T-cell (primary cell): ENCODE results near the gene BUD23. TPM values are rescaled to one million over a fixed set of nuclear protein-coding genes. Genes with fewer than 3 reads are reported as not detected.

Source experiments
- ATAC-seq, 4 experiments: fragments of 200-7000 bp in 3 of 4; fragments of 150-1000 bp in 1 of 4; cut with Tn5 transposase; replicated peaks in 1 of 4; 1 replicate in 3 of 4; 2 replicates in 1 of 4; pipeline ENCODE4 v1.10.0; 2021; ENCODE audit warnings: moderate library complexity in 3 of 4, mild to moderate bottlenecking in 2 of 4, moderate number of reproducible peaks in 1 of 4
- CTCF ChIA-PET, 2 donors: fragments of 300-600 bp; sonication (Branson Sonifier 250); formaldehyde crosslinking; loops; one replicate each; lab custom pipeline; 2022; ENCODE audit warnings: antibody characterized with exemption in 2 of 2; lab: Charles Lee
- POLR2A ChIA-PET, 2 donors: fragments of 300-600 bp; sonication (Branson Sonifier 250); formaldehyde crosslinking; loops; one replicate each; lab custom pipeline; 2022; ENCODE audit warnings: antibody characterized with exemption in 2 of 2; lab: Charles Lee
- DNase-seq, 35 experiments: peaks; one replicate each; pipeline versions ENCODE4 v3.0.0 to v3.0.0-alpha.2; 2013 to 2023
- H3K27ac ChIP-seq: one replicate; pipeline ENCODE4 v1.5.1; 2013; ENCODE audit warnings: low read length
- H3K27me3 ChIP-seq, 2 experiments: replicated peaks in 1 of 2; 1 replicate in 1 of 2; 2 replicates in 1 of 2; pipeline versions ENCODE4 v1.6.1 to v1.7.0; 2013; ENCODE audit warnings: low read length in 1 of 2, mixed read lengths in 1 of 2; ENCODE audit not compliant: control insufficient read depth in 2 of 2, insufficient read depth in 2 of 2; ENCODE audit errors: extremely low read depth in 1 of 2
- H3K36me3 ChIP-seq, 2 donors: 1 replicate in 1 of 2; 2 replicates in 1 of 2; pipeline versions ENCODE4 v1.6.1 to v1.7.0; 2013; ENCODE audit warnings: low read length in 1 of 2; ENCODE audit not compliant: control insufficient read depth in 2 of 2, insufficient read depth in 1 of 2; ENCODE audit errors: extremely low read depth in 1 of 2
- H3K4me1 ChIP-seq, 2 experiments: 1 replicate in 1 of 2; 2 replicates in 1 of 2; pipeline versions ENCODE4 v1.6.1 to v1.7.0; 2013; ENCODE audit warnings: low read length in 2 of 2, mixed read lengths in 1 of 2; ENCODE audit not compliant: insufficient read depth in 2 of 2, control insufficient read depth in 1 of 2; ENCODE audit errors: extremely low read depth in 1 of 2
- H3K4me3 ChIP-seq, 2 donors: 1 replicate in 1 of 2; 2 replicates in 1 of 2; pipeline versions ENCODE4 v1.5.1 to v1.7.0; 2013; ENCODE audit warnings: mild to moderate bottlenecking in 2 of 2, low read length in 1 of 2, moderate library complexity in 1 of 2; ENCODE audit not compliant: control insufficient read depth in 1 of 2; ENCODE audit errors: extremely low read depth in 1 of 2
- H3K9me3 ChIP-seq: 2 replicates; pipeline ENCODE4 v1.7.0; 2013
- H3K27ac Mint-ChIP-seq, 2 donors: one replicate each; pipeline ENCODE4 v1.8.0; 2020 to 2021; ENCODE audit warnings: mild to moderate bottlenecking in 2 of 2, mixed read lengths in 2 of 2
- H3K27me3 Mint-ChIP-seq, 2 donors: one replicate each; pipeline ENCODE4 v1.8.0; 2021 to 2022; ENCODE audit warnings: mixed read lengths in 2 of 2
- H3K36me3 Mint-ChIP-seq: one replicate; pipeline ENCODE4 v1.8.0; 2021; ENCODE audit warnings: mixed read lengths
- H3K4me1 Mint-ChIP-seq, 3 donors: one replicate each; pipeline ENCODE4 v1.8.0; 2020 to 2022; ENCODE audit warnings: mixed read lengths in 3 of 3, mild to moderate bottlenecking in 1 of 3
- H3K4me3 Mint-ChIP-seq, 3 donors: one replicate each; pipeline ENCODE4 v1.8.0; 2020 to 2022; ENCODE audit warnings: mild to moderate bottlenecking in 3 of 3, mixed read lengths in 3 of 3, moderate library complexity in 3 of 3
- H3K9me3 Mint-ChIP-seq, 3 donors: one replicate each; pipeline ENCODE4 v1.8.0; 2020 to 2022; ENCODE audit warnings: mixed read lengths in 3 of 3
- WGBS: methylation state at CpG from one replicate; pipeline ENCODE4 v1.1.5; 2013; ENCODE audit warnings: missing lambda C conversion rate; ENCODE audit not compliant: insufficient coverage; 5-methylcytosine and 5-hydroxymethylcytosine counted together
- total RNA-seq, 35 experiments: library from RNA in 6 of 35; stranded (reverse) in 6 of 35; fragments of 120-200 nt in 1 of 35; gene quantifications; one replicate each; pipeline versions ENCODE4 v1.2.1 to v1.2.4 and lab custom pipeline; 2013 to 2026

BUD23 gene
- total RNA-seq, 5 donors from 2014 or later (not counting 1 experiment from before 2014, with no cell fraction given) = 66.9 to 90.0 (median 71.2) TPM

DNA sequence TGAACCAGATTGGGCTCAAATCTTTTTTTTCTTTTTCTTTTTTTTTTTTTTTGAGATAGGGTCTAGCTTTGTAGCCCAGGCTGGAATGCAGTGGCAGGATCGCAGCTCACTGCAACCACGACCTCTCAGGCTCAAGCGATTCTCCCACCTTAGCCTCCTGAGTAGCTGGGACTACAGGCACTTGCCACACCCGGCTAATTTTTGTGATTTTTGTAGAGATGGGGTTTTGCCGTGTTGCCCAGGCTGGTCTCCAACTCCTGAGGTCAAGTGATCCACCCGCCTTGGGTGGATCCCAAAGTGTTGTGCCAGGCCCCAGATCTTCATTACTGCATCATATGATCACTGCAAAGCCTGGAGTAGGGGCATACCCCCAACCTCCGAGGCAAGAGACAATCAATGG, 2.9 kb upstream of the BUD23 start:
- WGBS = 96% methylated on average over 4 of the region's 7 CpGs
- H3K36me3 Mint-ChIP-seq = peaks cover 19% of the 10 kb centered on the region
- H3K4me3 Mint-ChIP-seq = peak overlapping the region; percentile 9 to 99 (median 94)
- Histone ChIP-seq H3K4me1 (peaks cover 13 to 45% of the 10 kb centered on the region in 2 experiments), H3K27ac (no peak overlapping the region), H3K36me3 (peaks cover 4 to 30% of the 10 kb centered on the region in 2 donors), H3K27me3 (no peaks in the 10 kb centered on the region), H3K9me3 (no peaks in the 10 kb centered on the region), H3K4me3 (no peak overlapping the region)
- H3K9me3 Mint-ChIP-seq = no peaks in the 10 kb centered on the region
- no peak for DNase-seq
- ChIA-PET POLR2A (interaction anchor here in 1 of 2 donors (0.6 kb wide), 1 partner anchor 16 kb away, joined by 3 read pairs; no protein-coding TSS in a partner anchor), CTCF (no interaction called here)
- no peaks in the 10 kb centered on the region for H3K27me3 Mint-ChIP-seq
- H3K4me1 Mint-ChIP-seq = peaks cover 28 to 42% (median 38%) of the 10 kb centered on the region in 3 donors
- H3K27ac Mint-ChIP-seq = no peak overlapping the region
- no peak for ATAC-seq

DNA sequence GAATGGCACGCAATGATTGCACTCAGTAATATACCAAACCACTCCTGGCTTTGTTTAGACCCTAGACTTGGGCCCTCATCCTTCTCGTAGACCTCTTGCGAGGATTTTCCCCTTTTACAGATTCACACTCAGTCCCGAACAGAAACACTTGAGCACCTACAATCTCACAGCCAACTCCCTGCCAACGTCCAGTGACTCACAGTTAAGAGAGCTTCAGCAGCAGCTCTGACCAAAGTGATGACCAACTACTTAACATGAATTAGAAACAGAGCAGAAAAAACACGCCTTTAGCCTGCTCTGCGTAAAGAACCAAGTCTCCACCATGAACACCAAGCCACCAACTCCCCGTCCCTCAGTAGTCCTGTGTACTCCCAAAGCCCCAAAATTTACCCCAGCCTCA, 2.4 kb upstream of the BUD23 start:
- ATAC-seq = no peak
- Mint-ChIP-seq H3K4me1 (peaks cover 28 to 43% (median 39%) of the 10 kb centered on the region in 3 donors), H3K4me3 (peak overlapping the region; percentile 94 to 99 (median 96)), H3K27ac (no peak overlapping the region), H3K36me3 (peaks cover 20% of the 10 kb centered on the region), H3K9me3 (no peaks in the 10 kb centered on the region), H3K27me3 (no peaks in the 10 kb centered on the region)
- Histone ChIP-seq H3K9me3 (no peaks in the 10 kb centered on the region), H3K36me3 (peaks cover 4 to 31% of the 10 kb centered on the region in 2 donors), H3K27me3 (no peaks in the 10 kb centered on the region), H3K4me1 (peaks cover 13 to 45% of the 10 kb centered on the region in 2 experiments), H3K27ac (no peak overlapping the region), H3K4me3 (no peak overlapping the region)
- ChIA-PET CTCF (no interaction called here), POLR2A (interaction anchor here in 1 of 2 donors (0.6 kb wide), 1 partner anchor 16 kb away, joined by 3 read pairs; no protein-coding TSS in a partner anchor)
- DNase-seq = no peak
- 80% methylated on average over 7 of the region's 8 CpGs for WGBS

DNA sequence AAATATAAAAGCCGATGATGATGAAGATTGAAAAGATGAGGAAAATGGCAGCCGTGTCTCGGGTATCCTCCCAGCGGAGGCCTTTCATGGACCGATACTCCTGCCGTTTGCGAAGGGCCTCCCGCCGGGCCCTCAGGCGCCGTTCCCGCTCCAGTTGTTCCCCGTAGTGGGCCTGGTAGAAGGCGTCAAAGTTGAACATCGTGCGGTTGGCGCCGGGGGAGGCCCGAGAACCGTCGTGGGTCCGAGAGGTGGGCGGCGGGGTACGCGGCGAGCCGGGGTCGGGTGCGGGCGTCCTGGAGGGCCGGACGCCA, 697 bp upstream of the BUD23 start:
- Histone ChIP-seq H3K27me3 (no peaks in the 10 kb centered on the region), H3K4me3 (peak overlapping the region; percentile 68 to 98), H3K4me1 (peaks cover 13 to 45% of the 10 kb centered on the region in 2 experiments), H3K9me3 (no peaks in the 10 kb centered on the region), H3K36me3 (peaks cover 7 to 44% of the 10 kb centered on the region in 2 donors), H3K27ac (peak overlapping the region; percentile 87)
- Mint-ChIP-seq H3K27ac (peak overlapping the region; percentile 58 to 90), H3K27me3 (no peaks in the 10 kb centered on the region), H3K4me3 (peak overlapping the region; percentile 94 to 99 (median 96)), H3K4me1 (peaks cover 28 to 46% (median 46%) of the 10 kb centered on the region in 3 donors), H3K9me3 (no peaks in the 10 kb centered on the region), H3K36me3 (peaks cover 27% of the 10 kb centered on the region)
- DNase-seq (no peak), ATAC-seq (no peak)
- 1% methylated on average over 32 of the region's 33 CpGs for WGBS
- CTCF ChIA-PET = no interaction called here
- POLR2A ChIA-PET = no interaction called here

DNA sequence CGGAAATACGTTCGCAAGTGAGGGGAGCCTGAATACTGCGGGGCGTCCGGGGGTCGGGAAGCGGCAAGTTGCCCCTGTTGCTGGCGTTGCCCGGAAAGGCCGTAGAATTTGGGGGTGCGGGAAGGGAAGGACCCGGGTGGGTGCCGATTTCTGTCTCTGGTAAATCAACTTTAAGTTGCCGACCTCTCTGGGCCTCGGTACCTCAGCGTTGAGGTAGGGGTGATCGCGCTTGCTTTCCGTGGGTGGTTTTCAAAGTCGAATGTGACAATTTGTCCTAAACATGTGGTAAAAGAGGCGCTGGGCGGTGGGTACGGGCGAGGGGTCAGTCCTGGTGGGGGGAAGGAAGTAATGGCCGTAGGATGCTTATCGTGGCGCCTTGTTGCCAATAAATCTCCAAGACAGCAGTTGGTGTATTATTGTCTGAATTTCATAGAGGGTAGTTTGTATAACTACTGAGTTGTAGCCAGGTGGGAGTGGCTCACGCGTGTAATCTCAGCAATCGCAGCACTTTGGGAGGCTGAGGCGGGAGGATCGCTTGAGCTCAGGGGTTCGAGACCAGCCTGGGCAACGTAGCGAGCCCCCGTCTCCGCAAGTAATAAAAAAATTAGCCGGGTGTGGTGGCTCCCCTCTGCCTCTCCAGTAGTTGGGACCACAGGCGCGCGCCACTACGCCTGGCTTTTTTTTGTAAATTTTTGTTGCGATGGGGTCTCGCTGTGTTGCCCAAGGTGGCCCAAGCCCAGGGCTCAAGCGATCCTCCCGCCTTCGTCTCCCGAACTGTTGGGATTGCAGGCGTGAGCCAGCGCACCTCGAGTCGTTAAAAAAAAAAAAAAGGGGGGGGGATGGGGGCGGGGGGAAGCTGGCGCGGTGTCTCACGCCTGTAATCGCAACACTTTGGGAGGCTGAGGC, 644 bp downstream of the BUD23 start:
- H3K4me1 ChIP-seq = peaks cover 13 to 45% of the 10 kb centered on the region in 2 experiments
- peak overlapping the region; percentile 90 to 94 for H3K27ac Mint-ChIP-seq
- peak; percentile 24 to 37 (median 31) for ATAC-seq
- peaks cover 22% of the 10 kb centered on the region for H3K36me3 Mint-ChIP-seq
- H3K27me3 ChIP-seq = no peaks in the 10 kb centered on the region
- H3K27ac ChIP-seq = peak overlapping the region; percentile 52
- 16% methylated on average over 44 of the region's 58 CpGs for WGBS
- peak overlapping the region; percentile 94 to 99 (median 96) for H3K4me3 Mint-ChIP-seq
- H3K4me1 Mint-ChIP-seq = peaks cover 28 to 50% (median 49%) of the 10 kb centered on the region in 3 donors
- no peaks in the 10 kb centered on the region for H3K9me3 ChIP-seq
- H3K36me3 ChIP-seq = peaks cover 13 to 42% of the 10 kb centered on the region in 2 donors
- no peaks in the 10 kb centered on the region for H3K9me3 Mint-ChIP-seq
- ChIA-PET POLR2A (interaction anchor here in 1 of 2 donors (0.5 kb wide), 1 partner anchor 106 kb away, joined by 3 read pairs; the partner anchor contains the start of gene TBL2), CTCF (no interaction called here)
- peak overlapping the region; percentile 68 to 98 for H3K4me3 ChIP-seq
- no peaks in the 10 kb centered on the region for H3K27me3 Mint-ChIP-seq
- peak in 1 of 35 experiments; percentile 16 for DNase-seq

DNA sequence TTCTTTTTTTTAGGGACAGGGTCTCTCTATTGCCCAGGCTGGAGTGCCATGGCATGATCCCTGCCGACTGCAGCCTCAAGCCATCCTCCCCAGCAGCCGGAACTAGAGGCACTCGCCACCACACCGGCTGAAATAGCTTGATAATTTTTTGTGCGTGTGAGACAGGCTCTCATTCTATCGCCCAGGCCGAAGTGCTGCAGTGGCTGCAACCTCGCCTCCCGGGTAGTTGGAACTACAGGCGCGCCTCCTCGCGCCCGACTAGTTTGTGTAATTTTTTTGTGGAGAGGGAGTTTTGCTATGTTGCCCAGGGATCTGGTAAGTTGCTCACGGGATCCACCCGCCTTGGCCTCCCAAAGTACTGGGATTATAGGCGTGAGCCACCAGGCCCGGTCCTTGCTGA, 1.9 kb downstream of the BUD23 start:
- Mint-ChIP-seq H3K36me3 (peaks cover 28% of the 10 kb centered on the region), H3K4me1 (peaks cover 34 to 52% (median 45%) of the 10 kb centered on the region in 3 donors), H3K27me3 (no peaks in the 10 kb centered on the region), H3K9me3 (no peaks in the 10 kb centered on the region), H3K27ac (no peak overlapping the region), H3K4me3 (peak overlapping the region; percentile 68 to 99 (median 94))
- POLR2A ChIA-PET = interaction anchor here (0.6 to 0.7 kb wide), 2 partner anchors 41 to 1034 kb away, joined by 3 read pairs; no protein-coding TSS in a partner anchor
- Histone ChIP-seq H3K4me1 (peaks cover 13 to 39% of the 10 kb centered on the region in 2 experiments), H3K27me3 (no peaks in the 10 kb centered on the region), H3K27ac (no peak overlapping the region), H3K36me3 (peaks cover 16 to 43% of the 10 kb centered on the region in 2 donors), H3K9me3 (no peaks in the 10 kb centered on the region), H3K4me3 (no peak overlapping the region)
- 96% methylated on average over 9 of the region's 18 CpGs for WGBS
- DNase-seq (no peak), ATAC-seq (no peak)
- CTCF ChIA-PET = no interaction called here

DNA sequence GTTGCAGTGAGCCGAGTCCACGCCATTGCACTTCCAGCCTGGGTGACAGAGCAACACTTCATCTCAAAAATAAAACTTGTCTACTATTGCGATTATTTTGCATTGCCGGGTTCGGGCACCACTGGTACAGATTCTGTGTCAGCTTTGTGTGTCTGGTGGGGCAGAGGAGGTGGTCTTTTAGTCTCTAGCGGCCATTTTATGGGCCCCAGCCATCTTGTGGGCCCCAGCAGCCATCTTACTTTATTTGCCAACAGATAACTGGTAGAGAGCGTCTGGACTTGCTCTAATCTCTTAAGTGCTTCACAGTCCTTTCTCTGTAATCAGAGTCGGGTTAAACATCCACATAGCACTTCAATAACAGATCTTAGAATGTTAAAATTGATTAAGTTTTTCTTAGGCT, 4.9 kb downstream of the BUD23 start:
- ChIA-PET POLR2A (no interaction called here), CTCF (no interaction called here)
- no peak overlapping the region for H3K4me3 ChIP-seq
- no peak overlapping the region for H3K27ac Mint-ChIP-seq
- no peak overlapping the region for H3K4me3 Mint-ChIP-seq
- H3K36me3 Mint-ChIP-seq = peaks cover 37% of the 10 kb centered on the region
- no peaks in the 10 kb centered on the region for H3K27me3 Mint-ChIP-seq
- H3K4me1 ChIP-seq = peaks cover 3 to 18% of the 10 kb centered on the region in 2 experiments
- H3K27ac ChIP-seq = no peak overlapping the region
- H3K9me3 Mint-ChIP-seq = no peaks in the 10 kb centered on the region
- H3K36me3 ChIP-seq = peaks cover 23 to 59% of the 10 kb centered on the region in 2 donors
- DNase-seq (no peak), ATAC-seq (no peak)
- no peaks in the 10 kb centered on the region for H3K27me3 ChIP-seq
- peaks cover 14 to 27% (median 25%) of the 10 kb centered on the region in 3 donors for H3K4me1 Mint-ChIP-seq
- no peaks in the 10 kb centered on the region for H3K9me3 ChIP-seq
- 100% methylated on average over 2 of the region's 8 CpGs for WGBS
